HEK293T (cell line): ENCODE measurements around the gene TNFRSF11A.

Experiments used
- CTCF ChIA-PET: fragments of 350-600 bp; formaldehyde crosslinking; extraction: SDS; loops from one replicate; lab custom pipeline; 2021; ENCODE audit warnings: antibody characterized with exemption, inconsistent platforms; lab: Yijun Ruan, JAX
- POLR2A ChIA-PET: fragments of 350-600 bp; formaldehyde crosslinking; extraction: SDS; loops from one replicate; lab custom pipeline; 2020; ENCODE audit warnings: antibody characterized with exemption, inconsistent platforms; lab: Yijun Ruan, JAX
- DNase-seq: peaks from one replicate; pipeline ENCODE4 v3.0.0; 2012; ENCODE audit warnings: mixed read lengths; ENCODE audit errors: extremely low spot score
- ARNT ChIP-seq: fragments of 450-650 bp; IDR thresholded peaks from 2 replicates; pipeline ENCODE4 v1.6.1; 2017; ENCODE audit warnings: mild to moderate bottlenecking
- BHLHE40 ChIP-seq: fragments of 450-650 bp; IDR thresholded peaks from 2 replicates; pipeline ENCODE4 v1.6.1; 2016; ENCODE audit warnings: mild to moderate bottlenecking, moderate library complexity, borderline replicate concordance
- CTBP1 ChIP-seq: fragments of 450-650 bp; IDR thresholded peaks from 2 replicates; pipeline ENCODE4 v1.6.1; 2016; ENCODE audit warnings: borderline replicate concordance
- ELF4 ChIP-seq: fragments of 450-650 bp; IDR thresholded peaks from 2 replicates; pipeline ENCODE4 v1.6.1; 2017; ENCODE audit warnings: antibody characterized with exemption
- FOXA1 ChIP-seq: fragments of 450-650 bp; IDR thresholded peaks from 2 replicates; pipeline ENCODE4 v1.6.1; 2016; ENCODE audit warnings: mild to moderate bottlenecking
- FOXK2 ChIP-seq: fragments of 450-650 bp; IDR thresholded peaks from 2 replicates; pipeline ENCODE4 v1.6.1; 2016; ENCODE audit warnings: mild to moderate bottlenecking
- FOXM1 ChIP-seq: fragments of 450-650 bp; IDR thresholded peaks from 2 replicates; pipeline ENCODE4 v1.6.1; 2017; ENCODE audit warnings: mild to moderate bottlenecking, borderline replicate concordance
- HDGF ChIP-seq: fragments of 450-650 bp; IDR thresholded peaks from 2 replicates; pipeline ENCODE4 v1.6.1; 2017; ENCODE audit warnings: antibody characterized with exemption, borderline replicate concordance
- L3MBTL2 ChIP-seq: fragments of 450-650 bp; conservative IDR thresholded peaks from 2 replicates; pipeline ENCODE4 v1.6.1; 2016; ENCODE audit warnings: mild to moderate bottlenecking
- LEF1 ChIP-seq: fragments of 450-650 bp; IDR thresholded peaks from 2 replicates; pipeline ENCODE4 v1.6.1; 2017; ENCODE audit warnings: mild to moderate bottlenecking, borderline replicate concordance
- NFRKB ChIP-seq: fragments of 450-650 bp; IDR thresholded peaks from 2 replicates; pipeline ENCODE4 v1.6.1; 2016; ENCODE audit warnings: mild to moderate bottlenecking, moderate library complexity
- PKNOX1 ChIP-seq: fragments of 450-650 bp; IDR thresholded peaks from 2 replicates; pipeline ENCODE4 v1.6.1; 2016
- SP1 ChIP-seq: fragments of 450-650 bp; IDR thresholded peaks from 2 replicates; pipeline ENCODE4 v1.6.1; 2017
- SUZ12 ChIP-seq: fragments of 450-650 bp; IDR thresholded peaks from 2 replicates; pipeline ENCODE4 v1.6.1; 2016; ENCODE audit warnings: mild to moderate bottlenecking
- TARDBP ChIP-seq: fragments of 450-650 bp; IDR thresholded peaks from 2 replicates; pipeline ENCODE4 v1.6.1; 2016
- ZNF384 ChIP-seq: fragments of 450-650 bp; IDR thresholded peaks from 2 replicates; pipeline ENCODE4 v1.6.1; 2016

The TNFRSF11A gene

GRCh38 chr18:62339106-62339988 is 14.2 kb downstream of the TNFRSF11A start:
- TF ChIP-seq ARNT (no peak), ELF4 (no peak), L3MBTL2 (no peak), FOXA1 (no peak), BHLHE40 (no peak)
- ChIA-PET POLR2A (no interaction called here), CTCF (no interaction called here)
- DNase-seq: no peak

DNA sequence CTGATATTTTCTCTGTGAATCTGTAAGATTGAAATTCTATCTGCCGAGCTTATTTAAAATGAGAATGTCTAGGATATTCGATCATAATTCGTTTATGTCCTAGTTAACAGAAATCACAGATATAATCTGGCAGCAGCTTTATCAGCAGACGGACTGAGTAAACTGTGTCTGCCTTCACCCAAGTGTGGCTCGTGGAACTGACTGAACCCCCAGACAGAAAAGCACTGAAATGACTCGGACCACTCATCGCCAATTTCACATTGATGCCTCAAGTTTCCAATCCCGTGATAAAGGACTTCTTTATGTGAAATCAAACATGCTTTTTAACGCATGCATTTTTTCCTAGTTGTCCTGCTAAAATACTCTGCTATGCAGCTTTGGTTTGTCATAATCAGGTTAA is 15.9 kb downstream of the TNFRSF11A start:
- POLR2A ChIA-PET: no interaction called here
- no peak for DNase-seq
- TF ChIP-seq TARDBP (no peak), L3MBTL2 (no peak), FOXM1 (no peak), HDGF (no peak), PKNOX1 (no peak), FOXK2 (no peak), SP1 (no peak), NFRKB (no peak), CTBP1 (no peak), SUZ12 (no peak), ELF4 (no peak), FOXA1 (no peak), ZNF384 (no peak), ARNT (no peak), BHLHE40 (no peak), LEF1 (no peak)
- CTCF ChIA-PET: no interaction called here

GRCh38 chr18:62341473-62341872 is 16.4 kb downstream of the TNFRSF11A start:
- no peak for DNase-seq
- no peak for TF ChIP-seq FOXM1
- ChIA-PET CTCF (no interaction called here), POLR2A (no interaction called here)

DNA sequence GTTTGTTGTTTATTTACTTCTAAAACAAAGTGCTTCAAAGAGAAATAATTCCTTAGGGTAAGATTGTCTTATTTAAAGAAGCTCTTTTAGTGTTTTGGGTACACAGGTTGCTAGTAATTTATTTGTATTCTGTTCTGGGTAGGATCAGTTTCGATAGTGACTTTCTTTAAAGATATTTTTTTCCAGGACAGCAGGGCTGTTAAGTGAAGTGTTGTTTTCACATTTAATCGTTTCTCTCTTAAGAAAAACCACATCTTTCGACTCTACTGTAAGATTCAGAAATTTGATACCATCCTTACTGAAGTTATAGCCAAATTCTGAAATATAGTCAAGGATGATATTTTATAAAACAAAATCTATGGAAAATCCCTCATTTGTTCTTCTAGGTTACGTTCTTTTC is 17.8 kb downstream of the TNFRSF11A start:
- POLR2A ChIA-PET: no interaction called here
- CTCF ChIA-PET: interaction anchor here (0.9 kb wide), 1 partner anchor 13 kb away, joined by 3 read pairs; no protein-coding TSS in a partner anchor
- DNase-seq: no peak
- TF ChIP-seq ARNT: no peak
- no peak for TF ChIP-seq TARDBP
- TF ChIP-seq HDGF: no peak
- TF ChIP-seq FOXA1: no peak
- no peak for TF ChIP-seq BHLHE40
- TF ChIP-seq CTBP1: no peak
- TF ChIP-seq ELF4: no peak
- TF ChIP-seq SP1: no peak
- no peak for TF ChIP-seq FOXK2
- TF ChIP-seq LEF1: no peak
- TF ChIP-seq L3MBTL2: no peak
- no peak for TF ChIP-seq FOXM1
- TF ChIP-seq ZNF384: no peak
- no peak for TF ChIP-seq NFRKB
- TF ChIP-seq PKNOX1: no peak
- no peak for TF ChIP-seq SUZ12

- POLR2A ChIA-PET: no interaction called here
- TF ChIP-seq ZNF384 (no peak), FOXK2 (no peak), CTBP1 (no peak)
- CTCF ChIA-PET: interaction anchor here (0.9 kb wide), 1 partner anchor 14 kb away, joined by 3 read pairs; no protein-coding TSS in a partner anchor
Measured at GRCh38 chr18:62343316-62343715, 18.2 kb downstream of the TNFRSF11A start.

GRCh38 chr18:62345909-62346308 is 20.8 kb downstream of the TNFRSF11A start:
- POLR2A ChIA-PET: no interaction called here
- no peak for DNase-seq
- CTCF ChIA-PET: no interaction called here
- no peak for TF ChIP-seq SP1
- no peak for TF ChIP-seq HDGF
- no peak for TF ChIP-seq FOXA1
- no peak for TF ChIP-seq FOXM1
- no peak for TF ChIP-seq CTBP1
- TF ChIP-seq BHLHE40: no peak
- no peak for TF ChIP-seq NFRKB
- TF ChIP-seq LEF1: no peak
- no peak for TF ChIP-seq FOXK2
- no peak for TF ChIP-seq TARDBP
- no peak for TF ChIP-seq ARNT
- no peak for TF ChIP-seq L3MBTL2
- TF ChIP-seq ELF4: no peak
- no peak for TF ChIP-seq PKNOX1
- TF ChIP-seq ZNF384: no peak

More at GRCh38 chr18:62343316-62343715, 18.2 kb downstream of the TNFRSF11A start:
- no peak for DNase-seq
